GM23338 (cell line): Measurements from ENCODE around the gene CECR2.

Source experiments
- CREB1 ChIP-seq: fragments of 250-450 bp; sonication (Bioruptor Pico); IDR thresholded peaks from 2 replicates; pipeline ENCODE4 v1.5.0; 2020; ENCODE audit warnings: low read depth, mild to moderate bottlenecking, moderate library complexity
- EZH2 ChIP-seq: fragments of 200-600 bp; sonication (generic); IDR thresholded peaks from one replicate; pipeline ENCODE4 v1.8.0; 2017; ENCODE audit warnings: antibody characterized with exemption, mild to moderate bottlenecking, low read depth; ENCODE audit not compliant: unreplicated experiment
- POLR2AphosphoS5 ChIP-seq: IDR thresholded peaks from 2 replicates; pipeline ENCODE4 v1.6.1; 2016; ENCODE audit warnings: antibody characterized with exemption, low read depth
- STAT1 ChIP-seq: IDR thresholded peaks from one replicate; pipeline ENCODE4 v1.6.1; 2016; ENCODE audit warnings: antibody characterized with exemption; ENCODE audit not compliant: unreplicated experiment
- TF ChIP-seq, protein P1 (sequence below), 2 experiments: fragments of 200-600 bp in 1 of 2; sonication (generic) in 1 of 2; conservative IDR thresholded peaks; 2 replicates each; pipeline versions ENCODE4 v1.5.1 to v1.6.1; 2016 to 2017; ENCODE audit warnings: antibody characterized with exemption in 2 of 2, low read depth in 2 of 2, mild to moderate bottlenecking in 2 of 2, moderate library complexity in 1 of 2

- TF ChIP-seq, protein P1, sequence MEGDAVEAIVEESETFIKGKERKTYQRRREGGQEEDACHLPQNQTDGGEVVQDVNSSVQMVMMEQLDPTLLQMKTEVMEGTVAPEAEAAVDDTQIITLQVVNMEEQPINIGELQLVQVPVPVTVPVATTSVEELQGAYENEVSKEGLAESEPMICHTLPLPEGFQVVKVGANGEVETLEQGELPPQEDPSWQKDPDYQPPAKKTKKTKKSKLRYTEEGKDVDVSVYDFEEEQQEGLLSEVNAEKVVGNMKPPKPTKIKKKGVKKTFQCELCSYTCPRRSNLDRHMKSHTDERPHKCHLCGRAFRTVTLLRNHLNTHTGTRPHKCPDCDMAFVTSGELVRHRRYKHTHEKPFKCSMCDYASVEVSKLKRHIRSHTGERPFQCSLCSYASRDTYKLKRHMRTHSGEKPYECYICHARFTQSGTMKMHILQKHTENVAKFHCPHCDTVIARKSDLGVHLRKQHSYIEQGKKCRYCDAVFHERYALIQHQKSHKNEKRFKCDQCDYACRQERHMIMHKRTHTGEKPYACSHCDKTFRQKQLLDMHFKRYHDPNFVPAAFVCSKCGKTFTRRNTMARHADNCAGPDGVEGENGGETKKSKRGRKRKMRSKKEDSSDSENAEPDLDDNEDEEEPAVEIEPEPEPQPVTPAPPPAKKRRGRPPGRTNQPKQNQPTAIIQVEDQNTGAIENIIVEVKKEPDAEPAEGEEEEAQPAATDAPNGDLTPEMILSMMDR (conservative IDR thresholded peaks at IDR 0.05; ENCODE audit: low read depth in 2 of 2) = no peak
- TF ChIP-seq CREB1 (CRISPR knock-in tag) (no peak), EZH2 (no peak), STAT1 (no peak), POLR2AphosphoS5 (no peak)
Measured at GRCh38 chr22:17443405-17444203, 74.3 kb downstream of the CECR2 start.
